Immature natural killer cell (primary cell): Measurements from ENCODE around the gene UCN2. TPM values are rescaled to one million over a fixed set of nuclear protein-coding genes. Genes with fewer than 3 reads are reported as not detected.
"Not testable (repeated sequence)": the region's sequence is repeated elsewhere in the genome, so short reads cannot be mapped to it uniquely, and the experiment has no call there.

Source experiments
- DNase-seq, 3 donors: peaks; one replicate each; pipeline ENCODE4 v3.0.0; 2022; ENCODE audit warnings: mixed read lengths in 1 of 3
- H3K27ac Mint-ChIP-seq, 6 donors: one replicate each; pipeline ENCODE4 v1.8.0; 2020; ENCODE audit warnings: mixed read lengths in 6 of 6, mild to moderate bottlenecking in 5 of 6, inconsistent platforms in 4 of 6, moderate library complexity in 3 of 6
- H3K27me3 Mint-ChIP-seq, 3 donors: one replicate each; pipeline ENCODE4 v1.8.0; 2020 to 2021; ENCODE audit warnings: low read depth in 3 of 3, mild to moderate bottlenecking in 3 of 3, mixed read lengths in 3 of 3, moderate library complexity in 3 of 3, inconsistent platforms in 1 of 3
- H3K36me3 Mint-ChIP-seq, 3 donors: one replicate each; pipeline ENCODE4 v1.8.0; 2020; ENCODE audit warnings: mixed read lengths in 3 of 3, inconsistent platforms in 2 of 3, mild to moderate bottlenecking in 2 of 3
- H3K4me1 Mint-ChIP-seq, 2 donors: one replicate each; pipeline ENCODE4 v1.8.0; 2020; ENCODE audit warnings: inconsistent platforms in 2 of 2, mild to moderate bottlenecking in 2 of 2, mixed read lengths in 2 of 2, moderate library complexity in 1 of 2
- H3K4me3 Mint-ChIP-seq, 5 donors: one replicate each; pipeline ENCODE4 v1.8.0; 2020; ENCODE audit warnings: mild to moderate bottlenecking in 5 of 5, mixed read lengths in 5 of 5, inconsistent platforms in 3 of 5, moderate library complexity in 3 of 5
- H3K9me3 Mint-ChIP-seq, 6 donors: one replicate each; pipeline ENCODE4 v1.8.0; 2020; ENCODE audit warnings: mild to moderate bottlenecking in 6 of 6, mixed read lengths in 6 of 6, inconsistent platforms in 4 of 6, moderate library complexity in 3 of 6
- polyA plus RNA-seq, 3 donors: library from polyadenylated mRNA; unstranded; fragments of 300-500 nt; fragmentation: Illumina TruSeq; gene quantifications; one replicate each; pipeline ENCODE4 v1.2.3, GENCODE V29; 2021

UCN2 gene
- polyA plus RNA-seq, 3 donors from 2014 or later, result not detected

DNA sequence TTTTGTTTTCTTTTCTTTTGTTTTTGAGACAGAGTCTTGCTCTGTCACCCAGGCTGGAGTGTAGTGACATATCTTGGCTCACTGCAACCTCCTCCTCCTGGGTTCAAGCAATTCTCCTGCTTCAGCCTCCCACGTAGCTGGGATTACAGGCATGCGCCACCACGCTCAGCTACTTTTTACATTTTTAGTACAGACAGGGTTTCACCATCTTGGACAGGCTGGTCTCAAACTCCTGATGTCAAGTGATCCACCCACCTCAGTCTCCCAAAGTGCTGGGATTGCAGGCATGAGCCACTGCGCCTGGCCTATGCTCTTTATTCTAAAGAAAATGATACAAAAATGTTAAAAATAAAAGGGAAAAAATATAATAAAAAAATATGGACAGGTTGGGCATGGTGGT lies 32.9 kb downstream of the UCN2 start:
- H3K4me1 Mint-ChIP-seq, DNase-seq, H3K4me3 Mint-ChIP-seq, H3K9me3 Mint-ChIP-seq, H3K36me3 Mint-ChIP-seq, H3K27ac Mint-ChIP-seq, H3K27me3 Mint-ChIP-seq: not testable (repeated sequence)

DNA sequence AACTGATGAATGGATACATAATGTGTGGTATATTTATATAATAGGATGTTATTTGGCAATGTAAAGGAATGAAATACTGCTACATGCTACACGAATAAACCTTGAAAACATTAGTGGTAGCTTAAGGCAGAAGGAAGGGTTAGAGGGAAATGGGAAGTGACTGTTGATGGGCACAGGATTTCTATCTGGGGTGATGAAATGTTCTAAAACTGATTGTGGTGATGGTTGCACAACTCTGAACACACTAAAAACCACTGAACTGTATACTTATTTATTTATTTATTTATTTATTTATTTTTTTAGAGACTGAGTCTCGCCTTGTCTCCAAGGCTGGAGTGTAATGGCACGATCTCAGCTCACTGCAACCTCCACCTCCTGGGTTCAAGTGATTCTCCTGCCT lies 34.8 kb downstream of the UCN2 start:
- H3K4me3 Mint-ChIP-seq, result no peak overlapping the region
- no peak for DNase-seq
- peaks cover 0 to 2% (median 2%) of the 10 kb centered on the region in 3 donors for H3K27me3 Mint-ChIP-seq
- H3K27ac Mint-ChIP-seq, result peak overlapping the region in 1 of 6 donors; percentile 12
- H3K9me3 Mint-ChIP-seq, result peaks cover 0 to 1% (median 0%) of the 10 kb centered on the region in 6 donors
- no peaks in the 10 kb centered on the region for H3K4me1 Mint-ChIP-seq
- no peaks in the 10 kb centered on the region for H3K36me3 Mint-ChIP-seq

DNA sequence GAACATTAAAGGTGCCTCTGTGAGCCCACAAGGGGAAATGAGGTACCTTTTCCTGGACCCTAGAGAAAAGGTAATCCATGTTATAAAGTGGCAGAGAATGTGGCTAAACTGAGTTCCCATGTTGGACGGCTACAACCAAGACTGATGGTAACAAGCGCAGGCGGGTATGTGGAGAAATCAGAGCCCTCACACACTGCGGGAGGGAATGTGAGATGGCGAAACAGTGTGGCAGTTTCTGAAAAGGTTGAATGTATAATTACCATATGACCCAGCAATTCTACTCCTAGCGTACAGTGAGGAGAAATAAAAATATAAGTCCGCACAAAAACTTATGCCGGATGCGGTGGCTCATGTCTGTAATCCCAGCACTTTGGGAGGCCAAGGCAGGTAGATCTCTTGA lies 35.5 kb downstream of the UCN2 start:
- Mint-ChIP-seq H3K4me3 (no peak overlapping the region), H3K9me3 (peaks cover 0 to 1% (median 0%) of the 10 kb centered on the region in 6 donors), H3K27ac (no peak overlapping the region), H3K27me3 (peaks cover 0 to 2% (median 1%) of the 10 kb centered on the region in 3 donors), H3K4me1 (no peaks in the 10 kb centered on the region), H3K36me3 (no peaks in the 10 kb centered on the region)
- DNase-seq, result no peak

DNA sequence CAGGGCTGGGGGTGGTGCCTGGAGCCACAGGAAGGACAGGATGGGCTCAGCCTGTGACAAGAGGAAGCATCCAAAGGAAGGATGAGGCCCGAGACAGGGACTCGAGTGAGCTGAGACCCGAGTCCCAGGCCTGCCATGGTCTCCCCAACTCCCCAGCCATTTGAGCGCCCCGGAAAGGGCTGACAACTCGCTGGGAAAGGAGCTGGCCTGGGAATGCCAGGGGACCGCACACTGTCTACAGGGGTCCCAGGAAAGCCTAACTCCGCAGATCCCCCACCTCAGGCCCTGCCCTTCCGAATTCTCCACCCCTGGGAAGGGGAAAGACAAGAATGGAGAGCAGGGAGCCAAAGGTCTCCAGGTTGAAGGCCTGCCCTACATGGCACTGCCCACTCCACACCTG lies 38.6 kb downstream of the UCN2 start:
- Mint-ChIP-seq H3K9me3 (peaks cover 0 to 1% (median 0%) of the 10 kb centered on the region in 6 donors), H3K4me3 (no peak overlapping the region), H3K27ac (no peak overlapping the region), H3K36me3 (no peaks in the 10 kb centered on the region), H3K4me1 (peaks cover 2 to 3% of the 10 kb centered on the region in 2 donors), H3K27me3 (peaks cover 0 to 2% (median 0%) of the 10 kb centered on the region in 3 donors)
- DNase-seq, result no peak

DNA sequence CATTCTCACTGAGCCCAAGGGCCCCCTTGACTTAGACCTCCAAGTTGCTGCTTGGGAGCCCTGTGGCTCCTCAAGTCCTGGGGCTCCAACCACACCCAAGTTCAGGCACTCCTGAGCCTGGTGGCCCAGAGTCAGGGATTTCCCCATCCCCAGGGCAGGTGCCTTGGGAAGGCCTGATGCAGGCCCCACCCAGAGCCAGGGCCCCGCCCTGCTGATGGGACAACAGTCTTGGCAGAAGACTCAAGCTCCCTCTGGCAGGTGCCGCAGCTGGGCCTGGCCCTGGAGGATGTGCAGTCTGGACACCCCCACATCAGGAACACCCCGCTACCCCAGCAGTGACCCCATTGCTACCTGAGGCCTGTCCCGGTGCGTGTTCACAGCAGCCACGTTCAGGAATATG lies 41.9 kb downstream of the UCN2 start:
- peaks cover 22 to 23% of the 10 kb centered on the region in 2 donors for H3K4me1 Mint-ChIP-seq
- H3K27ac Mint-ChIP-seq, result no peak overlapping the region
- H3K27me3 Mint-ChIP-seq, result peaks cover 0 to 1% (median 0%) of the 10 kb centered on the region in 3 donors
- H3K36me3 Mint-ChIP-seq, result no peaks in the 10 kb centered on the region
- H3K9me3 Mint-ChIP-seq, result no peaks in the 10 kb centered on the region
- H3K4me3 Mint-ChIP-seq, result no peak overlapping the region
- no peak for DNase-seq

DNA sequence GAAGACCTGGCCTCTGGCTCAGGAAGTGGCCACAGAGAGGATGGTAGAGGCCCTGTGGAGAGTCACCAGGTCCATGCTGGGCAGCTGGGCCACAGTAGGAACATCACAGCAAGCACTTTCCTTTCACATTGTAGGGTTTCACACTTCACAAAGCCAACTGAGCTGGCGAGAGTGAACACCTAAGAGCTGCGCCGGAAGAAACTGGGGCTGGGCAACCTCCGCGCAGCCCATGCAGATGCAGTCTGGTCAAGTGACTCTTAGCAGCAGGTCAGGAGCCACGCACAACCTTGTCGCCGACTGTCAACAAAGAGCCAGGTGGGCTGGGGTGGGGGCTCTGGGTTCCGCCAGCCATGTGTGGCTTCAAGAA lies 44.3 kb downstream of the UCN2 start:
- peak; percentile 33 to 42 (median 35) for DNase-seq
- peak overlapping the region; percentile 53 to 80 (median 76) for H3K27ac Mint-ChIP-seq
- peaks cover 0 to 1% (median 0%) of the 10 kb centered on the region in 3 donors for H3K27me3 Mint-ChIP-seq
- H3K4me3 Mint-ChIP-seq, result peak overlapping the region; percentile 53 to 79 (median 75)
- peaks cover 26 to 27% of the 10 kb centered on the region in 2 donors for H3K4me1 Mint-ChIP-seq
- H3K36me3 Mint-ChIP-seq, result no peaks in the 10 kb centered on the region
- H3K9me3 Mint-ChIP-seq, result no peaks in the 10 kb centered on the region

DNA sequence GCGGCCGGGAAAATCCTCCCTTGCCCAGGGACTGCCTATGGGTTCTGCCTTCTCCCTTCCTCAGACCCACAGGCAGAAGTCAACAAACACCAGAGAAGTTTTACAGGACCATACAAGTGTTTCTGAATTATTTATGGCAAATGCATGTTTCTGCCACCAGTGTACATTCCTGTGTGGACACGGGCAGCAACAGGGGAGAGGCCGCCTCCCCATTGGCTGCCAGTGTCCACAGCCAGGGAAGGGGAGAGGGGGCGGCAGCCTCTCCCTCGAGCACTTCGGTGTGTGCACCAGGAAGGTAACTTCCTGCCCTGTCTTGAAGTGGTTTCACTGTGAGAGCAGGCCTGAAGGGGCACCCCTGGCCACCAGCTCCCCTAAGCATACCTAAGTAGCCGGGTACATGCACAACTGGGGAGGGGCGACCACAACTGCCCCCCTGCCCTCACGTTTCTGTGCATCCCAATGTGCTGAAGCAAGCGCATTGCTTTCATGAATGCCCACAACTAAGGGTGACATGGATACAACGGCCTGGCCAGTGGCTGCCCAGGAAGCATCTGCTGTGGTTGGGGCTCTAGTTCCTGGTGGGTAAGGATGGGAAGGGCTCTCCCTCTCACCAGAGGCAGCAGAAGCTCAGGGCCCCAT lies 44.8 kb downstream of the UCN2 start:
- DNase-seq, result peak in 1 of 3 donors; percentile 9
- Mint-ChIP-seq H3K27me3 (peaks cover 0 to 1% (median 0%) of the 10 kb centered on the region in 3 donors), H3K27ac (peak overlapping the region; percentile 53 to 80 (median 76)), H3K4me3 (peak overlapping the region; percentile 53 to 79 (median 75)), H3K9me3 (no peaks in the 10 kb centered on the region), H3K4me1 (peaks cover 26 to 27% of the 10 kb centered on the region in 2 donors), H3K36me3 (no peaks in the 10 kb centered on the region)

DNA sequence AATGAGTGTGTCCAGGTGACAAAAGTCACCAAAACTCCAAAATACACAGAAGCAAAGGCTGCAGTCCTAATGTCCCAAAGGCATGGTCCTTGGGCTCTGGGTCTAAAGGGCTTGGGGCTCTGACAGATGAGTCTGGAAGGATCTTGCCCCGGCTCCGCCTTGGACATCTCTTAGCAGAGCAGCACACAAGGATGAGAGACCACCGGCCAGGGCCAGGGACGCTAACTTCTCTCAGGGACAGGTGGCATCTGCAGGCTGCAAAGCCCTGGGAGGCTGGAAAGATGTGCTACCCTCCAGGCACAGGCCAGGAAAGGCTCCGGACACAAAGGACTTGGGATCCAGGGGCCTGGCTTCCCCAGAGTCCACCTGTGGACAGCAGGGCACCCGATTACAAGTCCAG lies 45.5 kb downstream of the UCN2 start:
- no peak overlapping the region for H3K4me3 Mint-ChIP-seq
- peaks cover 26 to 27% of the 10 kb centered on the region in 2 donors for H3K4me1 Mint-ChIP-seq
- H3K9me3 Mint-ChIP-seq, result no peaks in the 10 kb centered on the region
- H3K27ac Mint-ChIP-seq, result peak overlapping the region in 2 of 6 donors; percentile 49 to 51
- no peak for DNase-seq
- H3K27me3 Mint-ChIP-seq, result peaks cover 0 to 1% (median 0%) of the 10 kb centered on the region in 3 donors
- H3K36me3 Mint-ChIP-seq, result no peaks in the 10 kb centered on the region

DNA sequence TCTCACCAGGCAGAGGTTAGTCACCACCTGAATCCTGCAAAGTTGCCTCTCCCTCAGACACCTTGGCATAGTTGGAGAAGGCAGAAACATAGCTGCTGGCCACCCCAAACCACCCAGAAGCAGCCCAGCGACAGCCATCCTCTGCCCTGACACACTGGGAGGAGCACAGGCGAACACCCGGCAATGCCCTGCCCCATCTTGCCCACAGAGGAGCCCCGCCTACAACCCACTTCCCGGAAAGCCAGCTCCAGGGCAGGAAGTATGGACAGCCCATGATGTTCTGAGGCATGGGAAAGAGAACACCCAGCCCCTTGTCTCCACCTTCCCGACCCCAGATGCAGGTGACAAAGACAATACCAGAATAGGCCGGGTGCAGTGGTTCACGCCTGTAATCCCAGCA lies 47.0 kb downstream of the UCN2 start:
- DNase-seq, result no peak
- H3K4me3 Mint-ChIP-seq, result no peak overlapping the region
- no peak overlapping the region for H3K27ac Mint-ChIP-seq
- H3K9me3 Mint-ChIP-seq, result no peaks in the 10 kb centered on the region
- H3K36me3 Mint-ChIP-seq, result no peaks in the 10 kb centered on the region
- peaks cover 26 to 27% of the 10 kb centered on the region in 2 donors for H3K4me1 Mint-ChIP-seq
- peaks cover 0 to 1% (median 0%) of the 10 kb centered on the region in 3 donors for H3K27me3 Mint-ChIP-seq

DNA sequence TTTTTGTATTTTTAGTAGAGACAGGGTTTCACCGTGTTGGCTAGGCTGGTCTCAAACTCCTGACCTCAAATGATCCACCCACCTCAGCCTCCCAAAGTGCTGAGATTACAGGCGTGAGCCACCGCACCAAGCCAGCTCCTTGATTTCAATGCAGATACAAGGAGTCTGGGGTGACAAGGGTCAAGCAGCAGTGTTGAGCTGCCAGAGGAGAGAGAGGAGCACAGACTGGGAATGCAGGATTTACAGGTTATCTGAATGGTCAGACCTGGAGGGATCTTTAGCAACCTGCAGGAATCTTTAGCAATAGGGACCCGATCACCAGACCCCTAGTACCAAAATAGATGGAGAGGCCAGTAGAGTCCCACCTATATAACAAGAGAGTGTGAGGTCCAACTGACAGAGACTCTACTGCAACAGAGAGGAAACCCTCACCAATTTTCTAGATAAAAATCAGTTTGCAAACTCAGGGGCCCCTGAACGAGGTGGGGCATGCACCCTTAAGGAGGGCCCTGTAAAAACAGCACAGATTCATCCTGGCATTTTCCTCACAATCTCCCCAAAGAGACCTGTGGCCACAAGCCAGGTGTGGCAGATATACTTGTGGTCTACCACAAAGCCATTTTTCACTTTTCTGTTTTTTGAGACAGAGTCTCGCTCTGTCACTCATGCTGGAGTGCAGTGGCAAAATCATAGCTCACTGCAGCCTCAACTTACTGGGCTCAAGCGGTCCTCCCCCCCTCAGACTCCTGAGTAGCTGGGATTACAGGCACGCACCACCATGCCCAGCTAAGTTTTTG lies 49.0 kb downstream of the UCN2 start:
- Mint-ChIP-seq H3K36me3 (no peaks in the 10 kb centered on the region), H3K27ac (no peak overlapping the region), H3K4me1 (peaks cover 19 to 21% of the 10 kb centered on the region in 2 donors), H3K9me3 (no peaks in the 10 kb centered on the region), H3K4me3 (peak overlapping the region in 1 of 5 donors; percentile 59), H3K27me3 (peaks cover 0 to 1% (median 0%) of the 10 kb centered on the region in 3 donors)
- DNase-seq, result no peak

Other genes with a start within 250 kb of the UCN2 start
- gene SPINK8, start 230.1 kb downstream of the UCN2 start, polyA plus RNA-seq, result not detected
- gene FBXW12, start 191.6 kb downstream of the UCN2 start, polyA plus RNA-seq, result not detected
- under 1 TPM in 2 of 3 donors, not detected in 1; 0.11 to 0.19 TPM for gene PLXNB1, start 133.7 kb downstream of the UCN2 start, polyA plus RNA-seq
- gene CCDC51, start 123.7 kb downstream of the UCN2 start, polyA plus RNA-seq, result 10 to 100 TPM; 10.2 to 16.3 (median 10.6) TPM
- gene TMA7, start 123.5 kb downstream of the UCN2 start, polyA plus RNA-seq, result 1,000 to 10,000 TPM in 1 of 3 donors, 100 to 1,000 TPM in 2; 593 to 1,259 (median 677) TPM
- gene ATRIP, start 117.0 kb downstream of the UCN2 start, polyA plus RNA-seq, result 10 to 100 TPM in 1 of 3 donors, 1 to 10 TPM in 2; 6.4 to 12.6 (median 6.6) TPM
- gene SHISA5, start 59.6 kb downstream of the UCN2 start, polyA plus RNA-seq, result 100 to 1,000 TPM; 351 to 618 (median 505) TPM
- under 1 TPM in 2 of 3 donors, not detected in 1; 0.17 to 0.78 TPM for gene PFKFB4, start 7.0 kb downstream of the UCN2 start, polyA plus RNA-seq
- gene COL7A1, start 31.5 kb upstream of the UCN2 start, polyA plus RNA-seq, result not detected
- 100 to 1,000 TPM; 189 to 544 (median 231) TPM for gene UQCRC1, start 45.9 kb upstream of the UCN2 start, polyA plus RNA-seq
- not detected for gene TMEM89, start 58.0 kb upstream of the UCN2 start, polyA plus RNA-seq
- 1 to 10 TPM; 2.2 to 7.8 (median 5.1) TPM for gene SLC26A6, start 71.7 kb upstream of the UCN2 start, polyA plus RNA-seq
- gene CELSR3, start 99.1 kb upstream of the UCN2 start, polyA plus RNA-seq, result under 1 TPM in 2 of 3 donors, not detected in 1; 0.46 to 0.48 TPM
- gene NCKIPSD, start 122.1 kb upstream of the UCN2 start, polyA plus RNA-seq, result 1 to 10 TPM; 4.8 to 8.7 (median 5.6) TPM
- gene IP6K2, start 153.4 kb upstream of the UCN2 start, polyA plus RNA-seq, result 10 to 100 TPM; 55.5 to 82.3 (median 63.7) TPM